HS-27A (cell line): ENCODE results near the gene COQ2.

Source experiments
- DNase-seq: peaks from one replicate; pipeline ENCODE4 v3.0.0-alpha.2; 2012; ENCODE audit warnings: low read depth, missing footprints

Gene COQ2

GRCh38 chr4:83216959-83217683 is 67.5 kb downstream of the COQ2 start:
- DNase-seq, result no peak

- DNase-seq, result no peak
Measured at GRCh38 chr4:83214079-83214478, 70.5 kb downstream of the COQ2 start.
